NCI-H226 (cell line): ENCODE data around the gene TMIGD2.
"Not testable (repeated sequence)": the region's sequence is repeated elsewhere in the genome, so short reads cannot be mapped to it uniquely, and the experiment has no call there.

ENCODE experiments used
- DNase-seq: peaks from one replicate; pipeline ENCODE4 v3.0.0-alpha.2; 2015

The TMIGD2 gene

DNA sequence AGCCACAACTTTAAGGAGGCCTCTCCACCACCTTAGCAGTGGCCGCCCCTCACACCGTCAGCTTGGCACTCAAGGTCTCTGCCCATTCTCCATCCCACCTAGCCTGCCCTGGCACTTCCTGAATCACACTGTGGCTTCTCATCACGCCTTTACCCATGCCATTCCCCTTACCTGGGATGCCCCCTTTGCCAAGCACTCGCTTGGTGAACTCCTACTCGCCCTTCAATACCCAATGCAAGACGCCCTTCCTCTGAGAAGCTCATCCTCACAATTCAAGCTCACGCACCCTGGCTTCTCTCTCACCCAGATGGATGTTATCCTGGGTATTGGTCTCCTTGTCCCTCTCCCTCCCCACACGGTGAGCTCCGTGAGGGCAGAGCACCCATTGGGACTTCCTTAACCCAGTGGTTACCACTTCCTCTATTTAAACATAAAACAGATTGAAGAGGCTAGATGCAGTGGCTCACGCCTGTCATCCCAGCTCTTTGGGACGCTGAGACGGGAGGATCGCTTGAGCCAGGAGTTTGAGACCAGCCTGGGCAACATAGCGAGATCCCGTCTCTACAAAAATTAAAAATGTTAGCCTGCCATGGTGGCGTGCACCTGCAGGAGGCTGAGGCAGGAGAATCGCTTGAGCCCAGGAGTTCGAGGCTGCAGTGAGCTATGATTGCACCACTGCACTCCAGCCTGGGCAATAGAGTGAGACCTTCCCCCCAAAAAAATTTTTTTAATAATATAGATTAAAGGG, 35.8 kb downstream of the TMIGD2 start:
- no peak for DNase-seq

DNA sequence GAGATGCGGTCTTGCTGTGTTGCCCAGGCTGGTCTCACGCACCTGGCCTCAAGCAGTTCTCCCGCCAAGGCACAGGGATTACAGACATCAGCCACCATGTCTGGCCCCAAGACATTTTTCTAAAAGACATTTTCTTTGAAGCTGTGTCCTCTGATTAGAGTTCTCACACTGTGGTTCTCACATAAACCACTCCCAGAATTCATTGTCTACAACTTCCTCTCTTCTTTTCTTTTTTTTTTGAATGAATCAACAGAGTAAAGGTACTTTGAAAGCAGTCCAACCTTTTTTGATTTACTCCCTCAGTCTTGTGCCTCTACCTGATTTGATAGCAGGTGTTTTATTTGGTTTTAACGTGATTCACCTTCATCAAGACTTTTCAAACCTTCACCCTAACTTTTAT, 37.4 kb downstream of the TMIGD2 start:
- no peak for DNase-seq

- no peak for DNase-seq
These were observed 41.5 kb downstream of the TMIGD2 start for GRCh38 chr19:4260613-4261191.

DNA sequence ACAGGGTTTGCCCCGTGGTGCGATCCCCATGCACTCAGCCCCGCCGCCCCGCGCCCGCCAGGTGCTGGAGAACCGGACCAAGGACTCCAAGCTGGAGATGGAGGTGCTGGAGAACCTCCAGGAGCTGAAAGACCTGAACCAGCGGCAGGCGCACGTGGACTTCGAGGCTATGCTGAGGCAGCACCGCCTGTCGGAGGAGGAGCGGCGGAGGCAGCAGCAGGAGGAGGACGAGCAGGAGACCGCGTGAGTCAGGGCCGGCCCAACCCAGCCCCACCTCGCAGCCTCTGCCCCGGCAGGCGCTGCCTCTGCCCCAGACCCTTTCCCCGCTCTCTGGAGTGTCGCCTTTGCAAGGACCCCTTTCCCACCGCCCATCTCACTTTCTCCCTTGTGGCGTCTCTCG, 44.0 kb downstream of the TMIGD2 start:
- no peak for DNase-seq

GRCh38 chr19:4257025-4257424, 45.2 kb downstream of the TMIGD2 start:
- DNase-seq, result no peak

GRCh38 chr19:4256563-4256962, 45.6 kb downstream of the TMIGD2 start:
- no peak for DNase-seq

DNA sequence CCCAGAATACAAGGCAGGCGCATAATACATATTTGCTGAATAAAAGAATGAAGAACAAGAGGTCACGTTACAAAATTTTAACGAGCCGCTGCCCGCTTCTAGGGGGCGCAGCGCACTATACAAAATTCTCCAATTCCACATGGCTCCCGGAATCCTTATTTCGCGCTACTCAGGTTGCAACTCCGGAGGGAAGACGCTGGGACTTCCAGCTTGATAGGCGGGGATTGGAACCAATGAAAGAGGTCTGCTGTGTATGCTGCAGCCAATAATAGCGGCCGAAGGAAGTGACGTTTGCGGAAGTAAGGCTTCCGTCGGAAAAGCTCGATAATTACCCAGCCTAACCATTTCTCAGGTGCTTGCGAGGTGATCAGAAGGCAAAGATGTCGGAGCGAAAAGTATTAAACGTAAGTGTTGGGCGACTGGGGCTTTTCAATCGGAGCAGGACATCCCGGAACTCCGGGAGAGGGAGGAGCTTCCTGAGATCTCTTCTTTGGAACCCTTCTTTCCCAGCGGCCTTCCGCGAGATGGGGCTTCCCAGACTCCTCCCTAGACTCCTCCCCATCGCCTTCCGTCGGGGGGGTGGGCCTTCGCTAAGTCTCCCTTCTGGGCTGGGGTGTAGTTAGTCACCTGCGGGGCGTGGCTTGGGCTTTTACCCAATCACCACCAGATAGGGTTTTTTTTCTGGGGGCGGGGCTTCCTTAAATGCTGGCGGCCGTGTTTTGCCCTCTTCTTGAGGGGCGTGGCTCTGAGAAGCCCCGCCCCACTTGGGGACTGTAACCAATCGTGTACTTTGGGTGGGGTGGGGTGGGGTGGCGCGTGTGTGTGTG, 55.2 kb downstream of the TMIGD2 start, which contains the start of gene YJU2:
TSS of gene YJU2 (plus strand) at position 314 of the 827 bp plus-strand sequence. CDS start at position 381, 67 bp downstream.
- peak; percentile 95 for DNase-seq

DNA sequence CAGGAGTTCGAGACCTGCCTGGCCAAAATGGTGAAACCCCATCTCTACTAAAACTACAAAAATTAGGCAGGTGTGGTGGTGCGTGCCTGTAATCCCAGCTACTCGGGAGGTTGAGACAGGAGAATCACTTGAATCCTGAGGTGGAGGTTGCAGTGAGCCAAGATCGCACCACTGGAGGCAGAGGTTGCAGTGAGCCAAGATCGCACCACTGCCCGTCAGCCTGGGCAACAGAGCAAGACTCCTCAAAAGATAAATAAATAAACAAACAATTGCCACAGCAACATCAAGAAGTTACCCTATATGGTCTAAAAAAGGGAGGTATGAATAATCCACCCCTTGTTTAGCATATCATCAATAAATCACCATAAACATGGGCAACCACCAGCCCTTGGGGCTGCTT, 56.3 kb downstream of the TMIGD2 start:
- DNase-seq, result not testable (repeated sequence)
